AG04450 (cell line): ENCODE results near the gene ZBTB7C. TPM values are rescaled to one million over a fixed set of nuclear protein-coding genes. Genes with fewer than 3 reads are reported as not detected.

ENCODE experiments used
- CTCF ChIA-PET: fragments of 300-600, 350-600 bp; formaldehyde crosslinking; extraction: SDS; loops from one replicate; lab custom pipeline; 2022; ENCODE audit warnings: antibody characterized with exemption, inconsistent platforms; lab: Charles Lee
- POLR2A ChIA-PET: fragments of 350-600 bp; formaldehyde crosslinking; extraction: SDS; loops from one replicate; lab custom pipeline; 2021; ENCODE audit warnings: antibody characterized with exemption, inconsistent platforms; lab: Yijun Ruan, JAX
- DNase-seq: peaks from one replicate; pipeline ENCODE4 v3.0.0-alpha.2; 2011; ENCODE audit warnings: low read depth, low spot score
- H3K27ac ChIP-seq: one replicate; pipeline ENCODE4 v1.5.1; 2012; ENCODE audit warnings: low read depth, low read length, control low read depth
- H3K27me3 ChIP-seq: one replicate; pipeline ENCODE4 v1.6.0; 2012; ENCODE audit warnings: low read length; ENCODE audit not compliant: control insufficient read depth, insufficient read depth
- H3K4me3 ChIP-seq: 2 replicates; pipeline ENCODE4 v1.5.1; 2011; ENCODE audit warnings: mild to moderate bottlenecking, low read depth, low read length, control low read depth
- H3K9me3 ChIP-seq: 2 replicates; pipeline ENCODE4 v1.5.1; 2012; ENCODE audit warnings: low read length; ENCODE audit not compliant: control insufficient read depth, insufficient read depth
- CTCF ChIP-seq: IDR thresholded peaks from 2 replicates; pipeline ENCODE4 v1.5.1; 2011; ENCODE audit warnings: low read depth, low read length, control low read depth, inconsistent platforms
- polyA plus RNA-seq: library from polyadenylated mRNA; depleted of rRNA; stranded (reverse); fragments of >200 nt; gene quantifications from 2 replicates; pipeline ENCODE4 v1.2.3, GENCODE V29; 2011

ZBTB7C gene
- polyA plus RNA-seq, 1 experiment, result not detected

GRCh38 chr18:48399303-48400075, 9.7 kb downstream of the ZBTB7C start:
- no peak for TF ChIP-seq CTCF
- Histone ChIP-seq H3K27me3 (peaks cover 31% of the 10 kb centered on the region), H3K27ac (no peak overlapping the region), H3K9me3 (no peaks in the 10 kb centered on the region), H3K4me3 (no peak overlapping the region)
- DNase-seq, result no peak
- ChIA-PET POLR2A (no interaction called here), CTCF (no interaction called here)

DNA sequence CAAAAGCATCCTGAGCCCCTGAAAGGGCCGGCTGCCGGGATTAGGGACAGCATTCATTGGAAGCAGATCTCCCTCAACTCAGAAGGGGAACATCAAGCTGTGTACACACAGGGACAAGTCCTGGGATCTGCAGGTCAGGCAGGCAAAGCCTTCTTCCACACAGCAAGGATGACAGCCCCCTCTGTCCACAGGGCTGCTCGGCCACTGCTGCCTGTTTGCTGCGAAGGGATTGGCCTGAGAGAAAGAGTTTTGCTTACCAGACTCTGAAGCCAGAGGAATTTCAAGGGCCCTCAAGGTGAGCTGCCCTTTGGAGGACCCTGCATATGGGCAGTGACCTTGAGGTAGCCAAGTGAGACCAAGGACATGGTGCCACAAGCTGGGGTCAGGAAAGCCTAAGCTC, 11.1 kb downstream of the ZBTB7C start:
- H3K27ac ChIP-seq, result no peak overlapping the region
- DNase-seq, result no peak
- peaks cover 42% of the 10 kb centered on the region for H3K27me3 ChIP-seq
- no peak for TF ChIP-seq CTCF
- POLR2A ChIA-PET, result no interaction called here
- H3K9me3 ChIP-seq, result no peaks in the 10 kb centered on the region
- CTCF ChIA-PET, result no interaction called here
- H3K4me3 ChIP-seq, result no peak overlapping the region

- DNase-seq, result no peak
- peaks cover 39% of the 10 kb centered on the region for H3K27me3 ChIP-seq
- CTCF ChIA-PET, result no interaction called here
- no peaks in the 10 kb centered on the region for H3K9me3 ChIP-seq
- H3K4me3 ChIP-seq, result no peak overlapping the region
- POLR2A ChIA-PET, result no interaction called here
- H3K27ac ChIP-seq, result no peak overlapping the region
- no peak for TF ChIP-seq CTCF
Measured at GRCh38 chr18:48397021-48397420, 12.2 kb downstream of the ZBTB7C start.

DNA sequence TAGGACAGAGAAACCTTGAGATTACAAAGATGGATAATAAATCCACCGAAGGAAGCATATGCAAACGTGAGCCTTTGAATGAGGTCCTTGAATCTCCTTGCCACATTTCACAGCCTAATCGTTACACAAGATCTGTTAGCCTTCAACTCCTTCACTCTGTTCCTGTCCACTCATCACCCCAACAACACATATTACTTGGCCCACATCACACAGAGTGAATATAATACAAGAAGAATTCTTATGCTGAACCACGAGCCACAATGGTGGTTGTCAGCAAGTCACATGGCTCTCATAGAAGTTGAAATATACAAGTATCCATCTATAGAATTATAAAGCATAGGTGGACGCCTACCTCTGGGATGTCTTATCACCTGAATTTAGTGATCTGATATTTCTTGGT, 12.6 kb downstream of the ZBTB7C start:
- CTCF ChIA-PET, result no interaction called here
- TF ChIP-seq CTCF, result no peak

GRCh38 chr18:48395646-48396045, 13.5 kb downstream of the ZBTB7C start:
- peaks cover 46% of the 10 kb centered on the region for H3K27me3 ChIP-seq
- POLR2A ChIA-PET, result no interaction called here
- CTCF ChIA-PET, result no interaction called here
- no peak for DNase-seq
- H3K27ac ChIP-seq, result no peak overlapping the region
- TF ChIP-seq CTCF, result no peak
- H3K4me3 ChIP-seq, result no peak overlapping the region
- no peaks in the 10 kb centered on the region for H3K9me3 ChIP-seq

More for the DNA sequence above, 12.6 kb downstream of the ZBTB7C start:
- no peak for DNase-seq
- Histone ChIP-seq H3K4me3 (no peak overlapping the region), H3K27ac (no peak overlapping the region), H3K27me3 (peaks cover 42% of the 10 kb centered on the region), H3K9me3 (no peaks in the 10 kb centered on the region)
- POLR2A ChIA-PET, result no interaction called here
